HCT116 (cell line): ENCODE results near the gene SKAP1. TPM values are rescaled to one million over a fixed set of nuclear protein-coding genes. Genes with fewer than 3 reads are reported as not detected.

Source experiments
- ATAC-seq: fragments of 200-7000 bp; cut with Tn5 transposase; 2 replicates; pipeline ENCODE4 v1.9.1; 2020; ENCODE audit warnings: mild to moderate bottlenecking, moderate library complexity
- BruUV-seq: library from RNA; stranded (reverse); fragments of 400-500 nt; replicated peaks from 2 replicates; lab custom pipeline; 2021; lab: Mats Ljungman, UMichigan
- CTCF ChIA-PET: fragments of 300-600 bp; sonication (Branson Sonifier 250); formaldehyde crosslinking; loops from one replicate; lab custom pipeline; 2021; ENCODE audit warnings: antibody characterized with exemption; lab: Charles Lee
- POLR2A ChIA-PET: fragments of 300-600, 350-600 bp; sonication (Branson Sonifier 250); formaldehyde crosslinking; loops from one replicate; lab custom pipeline; 2021; ENCODE audit warnings: antibody characterized with exemption; lab: Charles Lee
- RAD21 ChIA-PET, 2 experiments: fragments of 300-600 bp; sonication (Branson Sonifier 250); formaldehyde crosslinking; loops; one replicate each; lab custom pipeline; 2023; ENCODE audit warnings: low total read pairs in 2 of 2; ENCODE audit not compliant: uncharacterized antibody in 2 of 2, unreplicated experiment in 2 of 2, low non-redundant PET in 1 of 2; lab: Charles Lee
- DNase-seq: peaks from one replicate; pipeline ENCODE4 v3.0.0-alpha.2; 2010; ENCODE audit warnings: low read depth, low spot score
- H2AFZ ChIP-seq: fragments of 200-600 bp; shearing (Covaris generic), sonication (generic); 2 replicates; pipeline ENCODE4 v1.6.1; 2017; ENCODE audit warnings: low read depth, mixed run types, mixed read lengths, antibody characterized with exemption, low read length; ENCODE audit not compliant: poor library complexity, severe bottlenecking
- H3K27ac ChIP-seq: 2 replicates; pipeline ENCODE4 v1.5.1; 2012; ENCODE audit warnings: low read depth, low read length
- H3K27me3 ChIP-seq: fragments of 200-600 bp; sonication (generic); 2 replicates; pipeline ENCODE4 v1.6.1; 2016; ENCODE audit warnings: mixed run types, low read length, mixed read lengths; ENCODE audit not compliant: insufficient read depth
- H3K36me3 ChIP-seq, 2 experiments: fragments of 200-500 bp in 1 of 2; fragments of 200-600 bp in 1 of 2; sonication (Bioruptor generic) in 1 of 2; sonication (generic) in 1 of 2; 2 replicates each; pipeline versions ENCODE4 v1.5.1 to v1.6.1; 2014 to 2016; ENCODE audit warnings: low read length in 2 of 2, inconsistent platforms in 1 of 2, mixed read lengths in 1 of 2, mixed run types in 1 of 2; ENCODE audit not compliant: insufficient read depth in 2 of 2, control insufficient read depth in 1 of 2
- H3K4me1 ChIP-seq, 2 experiments: fragments of 200-600 bp in 1 of 2; sonication (generic) in 1 of 2; 2 replicates each; pipeline versions ENCODE4 v1.5.1 to v1.6.1; 2012 to 2017; ENCODE audit warnings: low read length in 2 of 2, inconsistent platforms in 1 of 2, mild to moderate bottlenecking in 1 of 2, mixed read lengths in 1 of 2, mixed run types in 1 of 2, moderate library complexity in 1 of 2; ENCODE audit not compliant: insufficient read depth in 2 of 2, control insufficient read depth in 1 of 2
- H3K4me2 ChIP-seq: fragments of 200-600 bp; sonication (generic); 2 replicates; pipeline ENCODE4 v1.6.1; 2017; ENCODE audit warnings: mixed run types, low read length, mixed read lengths
- H3K4me3 ChIP-seq, 2 experiments: fragments of 200-600 bp in 1 of 2; sonication (generic) in 1 of 2; replicated peaks in 1 of 2; 2 replicates each; pipeline ENCODE4 v1.5.1; 2011 to 2016; ENCODE audit warnings: low read length in 2 of 2, control low read depth in 1 of 2, low read depth in 1 of 2, mild to moderate bottlenecking in 1 of 2, mixed read lengths in 1 of 2, mixed run types in 1 of 2
- H3K79me2 ChIP-seq: fragments of 200-600 bp; sonication (generic); 2 replicates; pipeline ENCODE4 v1.6.1; 2017; ENCODE audit warnings: mild to moderate bottlenecking, mixed run types, low read length, moderate library complexity, mixed read lengths; ENCODE audit not compliant: insufficient read depth
- H3K9ac ChIP-seq: fragments of 200-600 bp; sonication (generic); 2 replicates; pipeline ENCODE4 v1.6.1; 2016; ENCODE audit warnings: low read length, mixed read lengths
- H3K9me2 ChIP-seq: fragments of 200-600 bp; sonication (generic), shearing (Covaris generic); 2 replicates; pipeline ENCODE4 v1.6.1; 2017; ENCODE audit warnings: mixed run types, mild to moderate bottlenecking, moderate library complexity; ENCODE audit not compliant: insufficient read depth
- H3K9me3 ChIP-seq, 2 experiments: fragments of 200-500 bp in 1 of 2; fragments of 200-600 bp in 1 of 2; sonication (Bioruptor generic) in 1 of 2; sonication (generic) in 1 of 2; 2 replicates each; pipeline ENCODE4 v1.6.1; 2014 to 2017; ENCODE audit warnings: low read length in 2 of 2, mixed read lengths in 2 of 2, inconsistent platforms in 1 of 2, low read depth in 1 of 2, mild to moderate bottlenecking in 1 of 2, mixed run types in 1 of 2, moderate library complexity in 1 of 2; ENCODE audit not compliant: control insufficient read depth in 1 of 2, insufficient read depth in 1 of 2
- H4K20me1 ChIP-seq: fragments of 200-600 bp; sonication (generic), shearing (Covaris generic); 2 replicates; pipeline ENCODE4 v1.6.1; 2017; ENCODE audit warnings: mixed run types, mild to moderate bottlenecking, moderate library complexity; ENCODE audit not compliant: insufficient read depth
- CBX3 ChIP-seq: IDR thresholded peaks from 2 replicates; pipeline ENCODE4 v1.6.1; 2012; ENCODE audit warnings: low read depth
- EGR1 ChIP-seq: IDR thresholded peaks from 2 replicates; pipeline ENCODE4 v1.6.1; 2012; ENCODE audit warnings: low read depth
- ELF1 ChIP-seq: IDR thresholded peaks from 2 replicates; pipeline ENCODE4 v1.6.1; 2012; ENCODE audit warnings: low read depth, borderline replicate concordance
- FOSL1 ChIP-seq: IDR thresholded peaks from 2 replicates; pipeline ENCODE4 v1.6.1; 2012; ENCODE audit warnings: low read depth
- POLR2A ChIP-seq: IDR thresholded peaks from 2 replicates; pipeline ENCODE4 v1.7.0; 2011; ENCODE audit warnings: borderline replicate concordance; ENCODE audit not compliant: insufficient read depth, insufficient read length; ENCODE audit errors: extremely low read depth
- RAD21 ChIP-seq: IDR thresholded peaks from 2 replicates; pipeline ENCODE4 v1.6.1; 2012; ENCODE audit warnings: low read depth, mild to moderate bottlenecking
- SIN3A ChIP-seq: IDR thresholded peaks from 2 replicates; pipeline ENCODE4 v1.6.1; 2012; ENCODE audit warnings: low read depth
- TCF7L2 ChIP-seq: IDR thresholded peaks from 2 replicates; pipeline ENCODE4 v1.7.0; 2011; ENCODE audit warnings: borderline replicate concordance, inconsistent platforms; ENCODE audit not compliant: insufficient read depth, insufficient read length; ENCODE audit errors: extremely low read depth
- ZFX ChIP-seq: fragments of 450-650 bp; IDR thresholded peaks from 2 replicates; pipeline ENCODE4 v1.6.1; 2017
- intact Hi-C: fragments of 100-400 bp; cut with micrococcal nuclease; formaldehyde crosslinking; loops from 2 replicates; pipeline ENCODE4 v1.10.0; 2022
- total RNA-seq: library from RNA; stranded (reverse); gene quantifications from one replicate; pipeline ENCODE4 v1.2.1, GENCODE V29; 2021; ENCODE audit not compliant: unreplicated experiment
- TF ChIP-seq, protein P1 (sequence below), 3 experiments: fragments of 200-600 bp in 1 of 3; sonication (generic) in 1 of 3; IDR thresholded peaks in 2 of 3; conservative IDR thresholded peaks in 1 of 3; 2 replicates each; pipeline ENCODE4 v1.5.1; 2012 to 2017; ENCODE audit warnings: low read depth in 2 of 3, low read length in 2 of 3, antibody characterized with exemption in 1 of 3, borderline replicate concordance in 1 of 3, control low read depth in 1 of 3, mild to moderate bottlenecking in 1 of 3, mixed read lengths in 1 of 3, mixed run types in 1 of 3, moderate library complexity in 1 of 3; ENCODE audit not compliant: insufficient read depth in 1 of 3
- TF ChIP-seq, protein P2 (sequence below): IDR thresholded peaks from 2 replicates; pipeline ENCODE4 v1.6.1; 2012; ENCODE audit warnings: low read depth
- TF ChIP-seq, protein P3 (sequence below): IDR thresholded peaks from 2 replicates; pipeline ENCODE4 v1.6.1; 2012

Gene SKAP1
- total RNA-seq, 1 experiment from 2014 or later, result 12.4 TPM

DNA sequence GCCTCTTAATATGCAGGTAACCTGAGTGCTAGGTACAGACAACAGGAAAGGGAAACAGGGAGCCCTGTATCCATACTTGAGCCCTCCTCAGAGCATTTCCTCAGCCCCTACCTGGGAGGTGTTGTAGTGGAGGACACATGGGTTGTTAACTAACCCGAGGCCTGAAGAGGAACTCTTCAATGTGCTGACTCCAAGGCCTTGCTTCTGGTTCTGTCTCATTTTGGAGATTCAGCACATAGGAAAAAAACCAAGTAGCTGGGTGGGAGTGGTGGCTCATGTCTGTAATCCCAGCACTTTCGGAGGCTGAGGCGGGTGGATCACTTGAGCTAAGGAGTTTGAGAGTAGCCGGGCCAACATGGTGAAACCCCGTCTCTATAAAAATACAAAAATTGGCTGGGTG lies 297.6 kb downstream of the SKAP1 start:
- intact Hi-C loops, result loop anchor here (5.0 kb wide), 1 partner anchor 290 kb away; the partner anchor contains the start of gene SCRN2
- Histone ChIP-seq H3K4me1 (peaks cover 7 to 10% of the 10 kb centered on the region in 2 experiments), H2AFZ (no peak overlapping the region), H3K9me3 (no peaks in the 10 kb centered on the region), H3K36me3 (no peaks in the 10 kb centered on the region), H3K27ac (no peak overlapping the region), H3K27me3 (no peaks in the 10 kb centered on the region), H4K20me1 (no peaks in the 10 kb centered on the region), H3K9me2 (no peaks in the 10 kb centered on the region), H3K4me2 (no peak overlapping the region), H3K9ac (no peak overlapping the region), H3K4me3 (no peak overlapping the region), H3K79me2 (no peaks in the 10 kb centered on the region)
- TF ChIP-seq FOSL1 (no peak), ELF1 (no peak), POLR2A (no peak), CBX3 (no peak), SIN3A (no peak), RAD21 (no peak), ZFX (no peak), TCF7L2 (no peak), EGR1 (no peak)
- TF ChIP-seq, protein P1, sequence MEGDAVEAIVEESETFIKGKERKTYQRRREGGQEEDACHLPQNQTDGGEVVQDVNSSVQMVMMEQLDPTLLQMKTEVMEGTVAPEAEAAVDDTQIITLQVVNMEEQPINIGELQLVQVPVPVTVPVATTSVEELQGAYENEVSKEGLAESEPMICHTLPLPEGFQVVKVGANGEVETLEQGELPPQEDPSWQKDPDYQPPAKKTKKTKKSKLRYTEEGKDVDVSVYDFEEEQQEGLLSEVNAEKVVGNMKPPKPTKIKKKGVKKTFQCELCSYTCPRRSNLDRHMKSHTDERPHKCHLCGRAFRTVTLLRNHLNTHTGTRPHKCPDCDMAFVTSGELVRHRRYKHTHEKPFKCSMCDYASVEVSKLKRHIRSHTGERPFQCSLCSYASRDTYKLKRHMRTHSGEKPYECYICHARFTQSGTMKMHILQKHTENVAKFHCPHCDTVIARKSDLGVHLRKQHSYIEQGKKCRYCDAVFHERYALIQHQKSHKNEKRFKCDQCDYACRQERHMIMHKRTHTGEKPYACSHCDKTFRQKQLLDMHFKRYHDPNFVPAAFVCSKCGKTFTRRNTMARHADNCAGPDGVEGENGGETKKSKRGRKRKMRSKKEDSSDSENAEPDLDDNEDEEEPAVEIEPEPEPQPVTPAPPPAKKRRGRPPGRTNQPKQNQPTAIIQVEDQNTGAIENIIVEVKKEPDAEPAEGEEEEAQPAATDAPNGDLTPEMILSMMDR (IDR thresholded peaks at IDR 0.05 in 2 of 3, conservative IDR thresholded peaks at IDR 0.05 in 1 of 3; ENCODE audit: borderline replicate concordance in 1 of 3, insufficient read depth in 1 of 3, low read depth in 2 of 3, low read length in 2 of 3), result no peak
- TF ChIP-seq, protein P2, sequence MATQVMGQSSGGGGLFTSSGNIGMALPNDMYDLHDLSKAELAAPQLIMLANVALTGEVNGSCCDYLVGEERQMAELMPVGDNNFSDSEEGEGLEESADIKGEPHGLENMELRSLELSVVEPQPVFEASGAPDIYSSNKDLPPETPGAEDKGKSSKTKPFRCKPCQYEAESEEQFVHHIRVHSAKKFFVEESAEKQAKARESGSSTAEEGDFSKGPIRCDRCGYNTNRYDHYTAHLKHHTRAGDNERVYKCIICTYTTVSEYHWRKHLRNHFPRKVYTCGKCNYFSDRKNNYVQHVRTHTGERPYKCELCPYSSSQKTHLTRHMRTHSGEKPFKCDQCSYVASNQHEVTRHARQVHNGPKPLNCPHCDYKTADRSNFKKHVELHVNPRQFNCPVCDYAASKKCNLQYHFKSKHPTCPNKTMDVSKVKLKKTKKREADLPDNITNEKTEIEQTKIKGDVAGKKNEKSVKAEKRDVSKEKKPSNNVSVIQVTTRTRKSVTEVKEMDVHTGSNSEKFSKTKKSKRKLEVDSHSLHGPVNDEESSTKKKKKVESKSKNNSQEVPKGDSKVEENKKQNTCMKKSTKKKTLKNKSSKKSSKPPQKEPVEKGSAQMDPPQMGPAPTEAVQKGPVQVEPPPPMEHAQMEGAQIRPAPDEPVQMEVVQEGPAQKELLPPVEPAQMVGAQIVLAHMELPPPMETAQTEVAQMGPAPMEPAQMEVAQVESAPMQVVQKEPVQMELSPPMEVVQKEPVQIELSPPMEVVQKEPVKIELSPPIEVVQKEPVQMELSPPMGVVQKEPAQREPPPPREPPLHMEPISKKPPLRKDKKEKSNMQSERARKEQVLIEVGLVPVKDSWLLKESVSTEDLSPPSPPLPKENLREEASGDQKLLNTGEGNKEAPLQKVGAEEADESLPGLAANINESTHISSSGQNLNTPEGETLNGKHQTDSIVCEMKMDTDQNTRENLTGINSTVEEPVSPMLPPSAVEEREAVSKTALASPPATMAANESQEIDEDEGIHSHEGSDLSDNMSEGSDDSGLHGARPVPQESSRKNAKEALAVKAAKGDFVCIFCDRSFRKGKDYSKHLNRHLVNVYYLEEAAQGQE, result no peak
- TF ChIP-seq, protein P3, sequence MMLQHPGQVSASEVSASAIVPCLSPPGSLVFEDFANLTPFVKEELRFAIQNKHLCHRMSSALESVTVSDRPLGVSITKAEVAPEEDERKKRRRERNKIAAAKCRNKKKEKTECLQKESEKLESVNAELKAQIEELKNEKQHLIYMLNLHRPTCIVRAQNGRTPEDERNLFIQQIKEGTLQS, result no peak
- ChIA-PET RAD21 (interaction anchor here in 1 of 2 experiments (1.6 to 1.7 kb wide), 2 partner anchors 107 kb away, joined by 4 to 19 read pairs; no protein-coding TSS in a partner anchor), POLR2A (no interaction called here), CTCF (interaction anchor here (1.1 to 11.1 kb wide), 5 partner anchors 24 to 106 kb away, joined by 3 to 171 read pairs (median 11); partner anchors contain the start of gene SNX11)
- no TSS peak for BruUV-seq
- no peak for DNase-seq
- ATAC-seq, result no peak
